SU-DHL-6 (cell line): ENCODE results near the gene SIDT2.

ENCODE experiments used
- EZH2phosphoT487 ChIP-seq: fragments of 200-600 bp; sonication (generic), shearing (Covaris generic); conservative IDR thresholded peaks from 2 replicates; pipeline ENCODE4 v1.6.1; 2018; ENCODE audit warnings: mild to moderate bottlenecking, antibody characterized with exemption, low read length, moderate library complexity, mixed read lengths
- TF ChIP-seq, protein P1 (sequence below): fragments of 200-600 bp; sonication (generic); IDR thresholded peaks from one replicate; pipeline ENCODE4 v1.5.1; 2017; ENCODE audit warnings: antibody characterized with exemption, mild to moderate bottlenecking, low read length, moderate library complexity; ENCODE audit not compliant: insufficient read depth, poor library complexity, severe bottlenecking

- TF ChIP-seq, protein P1, sequence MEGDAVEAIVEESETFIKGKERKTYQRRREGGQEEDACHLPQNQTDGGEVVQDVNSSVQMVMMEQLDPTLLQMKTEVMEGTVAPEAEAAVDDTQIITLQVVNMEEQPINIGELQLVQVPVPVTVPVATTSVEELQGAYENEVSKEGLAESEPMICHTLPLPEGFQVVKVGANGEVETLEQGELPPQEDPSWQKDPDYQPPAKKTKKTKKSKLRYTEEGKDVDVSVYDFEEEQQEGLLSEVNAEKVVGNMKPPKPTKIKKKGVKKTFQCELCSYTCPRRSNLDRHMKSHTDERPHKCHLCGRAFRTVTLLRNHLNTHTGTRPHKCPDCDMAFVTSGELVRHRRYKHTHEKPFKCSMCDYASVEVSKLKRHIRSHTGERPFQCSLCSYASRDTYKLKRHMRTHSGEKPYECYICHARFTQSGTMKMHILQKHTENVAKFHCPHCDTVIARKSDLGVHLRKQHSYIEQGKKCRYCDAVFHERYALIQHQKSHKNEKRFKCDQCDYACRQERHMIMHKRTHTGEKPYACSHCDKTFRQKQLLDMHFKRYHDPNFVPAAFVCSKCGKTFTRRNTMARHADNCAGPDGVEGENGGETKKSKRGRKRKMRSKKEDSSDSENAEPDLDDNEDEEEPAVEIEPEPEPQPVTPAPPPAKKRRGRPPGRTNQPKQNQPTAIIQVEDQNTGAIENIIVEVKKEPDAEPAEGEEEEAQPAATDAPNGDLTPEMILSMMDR, result no peak
- TF ChIP-seq EZH2phosphoT487, result no peak
Observed at GRCh38 chr11:117202386-117203068, 24.0 kb downstream of the SIDT2 start.
